BJ (cell line): ENCODE results near the gene ATXN2. TPM values are rescaled to one million over a fixed set of nuclear protein-coding genes. Genes with fewer than 3 reads are reported as not detected.
"Not testable (repeated sequence)": the region's sequence is repeated elsewhere in the genome, so short reads cannot be mapped to it uniquely, and the experiment has no call there.

Experiments
- CTCF ChIA-PET: fragments of 350-600 bp; formaldehyde crosslinking; extraction: SDS; loops from one replicate; lab custom pipeline; 2021; ENCODE audit warnings: antibody characterized with exemption, inconsistent platforms; lab: Yijun Ruan, JAX
- POLR2A ChIA-PET: fragments of 300-600 bp; sonication (Branson Sonifier 250); formaldehyde crosslinking; extraction: SDS; loops from one replicate; lab custom pipeline; 2021; ENCODE audit warnings: antibody characterized with exemption; lab: Charles Lee
- DNase-seq: peaks from one replicate; pipeline ENCODE4 v3.0.0-alpha.2; 2011; ENCODE audit warnings: low read depth
- H3K27me3 ChIP-seq: 2 replicates; pipeline ENCODE4 v1.6.0; 2011; ENCODE audit warnings: low read length; ENCODE audit not compliant: control insufficient read depth, insufficient read depth
- H3K36me3 ChIP-seq: 2 replicates; pipeline ENCODE4 v1.5.1; 2011; ENCODE audit warnings: low read length; ENCODE audit not compliant: control insufficient read depth, insufficient read depth
- H3K4me3 ChIP-seq: 2 replicates; pipeline ENCODE4 v1.5.1; 2011; ENCODE audit warnings: low read depth, mild to moderate bottlenecking, control low read depth, low read length
- CTCF ChIP-seq: IDR thresholded peaks from 2 replicates; pipeline ENCODE4 v1.5.1; 2011; ENCODE audit warnings: low read depth, mild to moderate bottlenecking, control low read depth, inconsistent platforms, low read length, moderate library complexity; ENCODE audit not compliant: insufficient read depth
- polyA plus RNA-seq: library from polyadenylated mRNA; depleted of rRNA; stranded (reverse); fragments of >200 nt; gene quantifications from 2 replicates; pipeline ENCODE4 v1.2.3, GENCODE V29; 2011

Gene ATXN2
- polyA plus RNA-seq, 1 experiment = 30.3 TPM

GRCh38 chr12:111529424-111530368 is 69.4 kb downstream of the ATXN2 start:
- DNase-seq = peak; percentile 6
- H3K36me3 ChIP-seq = peaks cover 9% of the 10 kb centered on the region
- POLR2A ChIA-PET = interaction anchor here (0.5 kb wide), 1 partner anchor 108 kb away, joined by 24 read pairs; no protein-coding TSS in a partner anchor
- CTCF ChIA-PET = interaction anchor here (0.8 to 2.1 kb wide), 13 partner anchors 9 to 198 kb away, joined by 3 to 20 read pairs (median 5); no protein-coding TSS in a partner anchor
- peak; percentile 74 for TF ChIP-seq CTCF
- H3K27me3 ChIP-seq = no peaks in the 10 kb centered on the region
- H3K4me3 ChIP-seq = no peak overlapping the region

DNA sequence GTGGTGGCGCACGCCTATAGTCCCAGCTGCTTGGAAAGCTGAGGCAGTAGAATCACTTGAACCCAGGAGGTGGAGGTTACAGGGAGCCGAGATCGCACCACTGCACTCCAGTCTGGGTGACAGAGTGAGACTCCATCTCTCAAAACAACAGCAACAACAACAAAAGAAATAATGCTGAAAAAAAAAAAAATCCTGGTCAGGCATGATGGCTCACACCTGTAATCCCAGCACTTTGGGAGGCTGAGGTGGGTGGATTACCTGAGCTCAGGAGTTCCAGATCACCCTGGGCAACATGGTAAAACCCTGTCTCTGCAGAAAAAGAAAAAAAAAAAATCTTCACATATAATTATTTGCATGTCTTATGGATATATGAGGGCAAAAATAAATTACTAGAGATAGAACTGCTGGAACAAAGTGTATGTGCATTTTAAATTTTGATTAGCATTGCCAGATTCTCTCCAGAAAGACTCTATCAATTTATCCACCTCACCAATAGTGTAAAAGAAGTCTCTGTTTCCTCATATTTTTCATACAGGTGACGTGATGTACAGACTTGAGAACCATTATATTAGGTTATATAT is 75.4 kb downstream of the ATXN2 start:
- Histone ChIP-seq H3K4me3 (no peak overlapping the region), H3K36me3 (peaks cover 10% of the 10 kb centered on the region), H3K27me3 (no peaks in the 10 kb centered on the region)
- ChIA-PET CTCF (interaction anchor here (0.6 to 1.0 kb wide), 3 partner anchors 96 to 149 kb away, joined by 3 to 4 read pairs (median 3); no protein-coding TSS in a partner anchor), POLR2A (no interaction called here)
- DNase-seq = no peak
- TF ChIP-seq CTCF = no peak

DNA sequence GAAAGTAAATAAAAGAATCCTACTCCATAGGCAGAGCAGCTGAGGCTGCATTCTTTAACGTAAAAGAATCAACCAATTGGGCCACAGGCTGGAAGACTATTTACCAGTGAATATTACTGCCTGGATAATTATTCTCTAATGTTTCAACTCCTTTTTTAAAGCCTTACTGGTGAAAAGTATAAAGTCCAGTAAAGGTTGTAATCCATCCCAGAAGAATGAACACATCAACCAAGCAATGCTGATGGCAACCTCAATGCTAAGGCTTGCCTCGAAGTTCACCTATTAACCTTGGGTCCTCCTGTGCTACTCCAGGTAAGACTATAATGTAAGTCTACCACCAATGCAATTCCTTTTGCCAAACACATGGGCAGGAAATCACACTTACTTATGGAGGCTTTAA is 77.3 kb downstream of the ATXN2 start:
- no peak for DNase-seq
- Histone ChIP-seq H3K36me3 (peaks cover 9% of the 10 kb centered on the region), H3K27me3 (no peaks in the 10 kb centered on the region), H3K4me3 (no peak overlapping the region)
- no peak for TF ChIP-seq CTCF
- ChIA-PET POLR2A (no interaction called here), CTCF (no interaction called here)

DNA sequence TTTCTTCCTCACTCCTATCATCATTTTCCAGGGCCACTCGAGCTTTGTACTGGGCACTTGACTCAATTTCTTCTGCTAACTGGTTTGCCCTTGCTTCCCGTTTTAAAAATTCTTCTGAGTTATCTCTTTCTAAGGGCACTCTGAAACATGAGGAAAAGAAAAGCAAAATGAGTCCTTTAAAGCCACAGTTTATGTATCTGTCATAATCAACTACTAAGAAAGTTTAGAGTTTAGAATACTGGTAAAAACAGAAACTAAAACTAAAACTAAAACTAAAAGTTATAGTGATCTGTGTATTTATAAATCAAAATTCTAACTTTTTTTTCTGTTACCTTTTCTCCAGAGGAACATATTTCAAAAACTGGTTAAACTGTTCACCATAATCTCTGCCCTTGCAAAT is 79.2 kb downstream of the ATXN2 start:
- POLR2A ChIA-PET = no interaction called here
- no peaks in the 10 kb centered on the region for H3K27me3 ChIP-seq
- CTCF ChIA-PET = interaction anchor here (0.6 to 2.6 kb wide), 5 partner anchors 9 to 100 kb away, joined by 3 to 10 read pairs (median 3); no protein-coding TSS in a partner anchor
- TF ChIP-seq CTCF = no peak
- DNase-seq = no peak
- H3K36me3 ChIP-seq = peaks cover 9% of the 10 kb centered on the region
- H3K4me3 ChIP-seq = no peak overlapping the region

DNA sequence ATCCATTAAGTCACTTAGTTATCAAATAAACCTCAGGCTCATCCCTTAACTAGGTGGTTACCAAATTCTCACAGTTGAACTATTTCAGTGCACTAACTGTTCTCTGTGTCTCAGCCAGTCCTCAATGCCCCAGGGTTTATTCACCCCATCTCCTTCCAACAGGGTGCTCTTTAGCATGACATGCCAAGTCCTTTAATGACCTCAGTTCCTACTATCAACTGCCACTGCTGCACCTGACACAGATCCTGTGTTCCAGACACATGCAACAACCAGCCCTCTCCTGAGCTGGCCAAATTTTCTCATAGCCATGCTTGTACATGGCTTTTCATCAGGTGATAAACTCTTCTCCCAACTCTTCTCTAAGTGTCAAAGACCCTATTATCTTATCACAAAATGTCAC is 80.0 kb downstream of the ATXN2 start:
- Histone ChIP-seq H3K4me3 (no peak overlapping the region), H3K36me3 (peaks cover 9% of the 10 kb centered on the region), H3K27me3 (no peaks in the 10 kb centered on the region)
- ChIA-PET POLR2A (no interaction called here), CTCF (interaction anchor here (1.0 to 2.6 kb wide), 4 partner anchors 9 to 78 kb away, joined by 3 to 10 read pairs (median 4); no protein-coding TSS in a partner anchor)
- DNase-seq = no peak
- TF ChIP-seq CTCF = no peak

- H3K4me3 ChIP-seq, DNase-seq, H3K36me3 ChIP-seq, POLR2A ChIA-PET, CTCF ChIA-PET, H3K27me3 ChIP-seq: not testable (repeated sequence)
Measured at GRCh38 chr12:111507719-111508118, 91.4 kb downstream of the ATXN2 start.

DNA sequence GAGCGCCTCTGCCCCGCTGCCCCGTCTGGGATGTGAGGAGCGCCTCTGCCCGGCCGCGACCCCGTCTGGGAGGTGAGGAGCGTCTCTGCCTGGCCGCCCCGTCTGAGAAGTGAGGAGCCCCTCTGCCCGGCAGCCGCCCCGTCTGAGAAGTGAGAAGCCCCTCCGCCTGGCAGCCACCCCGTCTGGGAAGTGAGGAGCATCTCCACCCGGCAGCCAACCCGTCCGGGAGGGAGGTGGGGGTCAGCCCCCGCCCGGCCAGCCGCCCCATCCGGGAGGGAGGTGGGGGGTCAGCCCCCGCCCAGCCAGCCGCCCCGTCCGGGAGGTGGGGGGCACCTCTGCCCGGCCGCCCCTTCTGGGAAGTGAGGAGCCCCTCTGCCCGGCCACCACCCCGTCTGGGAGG is 91.9 kb downstream of the ATXN2 start:
- POLR2A ChIA-PET, DNase-seq, H3K36me3 ChIP-seq, H3K4me3 ChIP-seq, H3K27me3 ChIP-seq, CTCF ChIA-PET: not testable (repeated sequence)
